H9 (cell line): Measurements from ENCODE around the gene CCBE1. TPM values are rescaled to one million over a fixed set of nuclear protein-coding genes. Genes with fewer than 3 reads are reported as not detected.

Experiments
- DNase-seq: peaks from one replicate; pipeline ENCODE4 v3.0.0-alpha.2; 2017
- H2AFZ ChIP-seq: one replicate; pipeline ENCODE4 v1.6.1; 2013; ENCODE audit warnings: mild to moderate bottlenecking, low read length, control low read depth, moderate library complexity
- H2AK5ac ChIP-seq: 2 replicates; pipeline ENCODE4 v1.6.1; 2013; ENCODE audit warnings: low read length, control low read depth, mixed read lengths; ENCODE audit not compliant: insufficient read length
- H2BK120ac ChIP-seq: one replicate; pipeline ENCODE4 v1.6.1; 2013; ENCODE audit warnings: low read depth, mild to moderate bottlenecking, low read length, control low read depth, inconsistent platforms; ENCODE audit not compliant: poor library complexity, severe bottlenecking
- H2BK12ac ChIP-seq: 2 replicates; pipeline ENCODE4 v1.6.1; 2013; ENCODE audit warnings: low read length, control low read depth, mixed read lengths, low read depth; ENCODE audit not compliant: insufficient read length
- H2BK15ac ChIP-seq: 2 replicates; pipeline ENCODE4 v1.6.1; 2013; ENCODE audit warnings: low read depth, low read length, control low read depth
- H2BK20ac ChIP-seq: one replicate; pipeline ENCODE4 v1.6.1; 2013; ENCODE audit warnings: low read depth, mild to moderate bottlenecking, low read length, control low read depth, inconsistent platforms; ENCODE audit not compliant: poor library complexity, severe bottlenecking
- H2BK5ac ChIP-seq: 2 replicates; pipeline ENCODE4 v1.6.1; 2013; ENCODE audit warnings: low read length, control low read depth, mixed read lengths; ENCODE audit not compliant: insufficient read length
- H3K14ac ChIP-seq: 2 replicates; pipeline ENCODE4 v1.6.1; 2013; ENCODE audit warnings: low read length, control low read depth; ENCODE audit not compliant: insufficient read depth
- H3K18ac ChIP-seq: 2 replicates; pipeline ENCODE4 v1.6.1; 2013; ENCODE audit warnings: low read depth, mild to moderate bottlenecking, mixed read lengths, low read length, control low read depth; ENCODE audit not compliant: insufficient read length
- H3K23ac ChIP-seq: 2 replicates; pipeline ENCODE4 v1.6.1; 2013; ENCODE audit warnings: low read length, control low read depth, mixed read lengths, low read depth; ENCODE audit not compliant: insufficient read length
- H3K23me2 ChIP-seq: 2 replicates; pipeline ENCODE4 v1.6.1; 2013; ENCODE audit warnings: low read depth, mild to moderate bottlenecking, mixed read lengths, low read length, control low read depth; ENCODE audit not compliant: insufficient read length, poor library complexity, severe bottlenecking
- H3K27ac ChIP-seq: 2 replicates; pipeline ENCODE4 v1.5.1; 2013; ENCODE audit warnings: low read length, control low read depth, mixed read lengths, low read depth; ENCODE audit not compliant: insufficient read length
- H3K27me3 ChIP-seq: 2 replicates; pipeline ENCODE4 v1.6.1; 2013; ENCODE audit warnings: low read length, control low read depth, inconsistent platforms; ENCODE audit not compliant: insufficient read depth
- H3K4ac ChIP-seq: 2 replicates; pipeline ENCODE4 v1.6.1; 2013; ENCODE audit warnings: low read depth, mild to moderate bottlenecking, control low read depth, inconsistent platforms, low read length, moderate library complexity
- H3K4me1 ChIP-seq: 2 replicates; pipeline ENCODE4 v1.6.1; 2013; ENCODE audit warnings: low read length, control low read depth, inconsistent platforms; ENCODE audit not compliant: insufficient read depth
- H3K4me2 ChIP-seq: 2 replicates; pipeline ENCODE4 v1.6.1; 2013; ENCODE audit warnings: low read length, control low read depth, mixed read lengths; ENCODE audit not compliant: insufficient read length, insufficient read depth
- H3K56ac ChIP-seq: 2 replicates; pipeline ENCODE4 v1.6.1; 2013; ENCODE audit warnings: low read depth, mild to moderate bottlenecking, mixed read lengths, low read length, control low read depth; ENCODE audit not compliant: insufficient read length
- H3K79me1 ChIP-seq: 2 replicates; pipeline ENCODE4 v1.6.1; 2013; ENCODE audit warnings: low read depth, mild to moderate bottlenecking, moderate library complexity, low read length, control low read depth, inconsistent platforms; ENCODE audit not compliant: insufficient read depth, poor library complexity, severe bottlenecking
- H3K79me2 ChIP-seq: 2 replicates; pipeline ENCODE4 v1.6.1; 2013; ENCODE audit warnings: low read length, control low read depth, inconsistent platforms; ENCODE audit not compliant: insufficient read depth
- H3K9ac ChIP-seq: 2 replicates; pipeline ENCODE4 v1.6.1; 2013; ENCODE audit warnings: low read length, control low read depth, mixed read lengths; ENCODE audit not compliant: insufficient read length; ENCODE audit errors: extremely low read depth
- H3K9me3 ChIP-seq: one replicate; pipeline ENCODE4 v1.6.1; 2013; ENCODE audit warnings: low read depth, low read length, inconsistent platforms; ENCODE audit not compliant: control insufficient read depth
- H3T11ph ChIP-seq: one replicate; pipeline ENCODE4 v1.6.1; 2013; ENCODE audit warnings: mild to moderate bottlenecking, low read length, control low read depth, inconsistent platforms
- H4K20me1 ChIP-seq: one replicate; pipeline ENCODE4 v1.6.1; 2013; ENCODE audit not compliant: control insufficient read depth, insufficient read length, insufficient read depth
- H4K5ac ChIP-seq: 2 replicates; pipeline ENCODE4 v1.6.1; 2013; ENCODE audit warnings: low read depth, mild to moderate bottlenecking, mixed read lengths, low read length, control low read depth; ENCODE audit not compliant: insufficient read length
- H4K8ac ChIP-seq: replicated peaks from 2 replicates; pipeline ENCODE4 v1.6.1; 2013; ENCODE audit warnings: low read length, control low read depth, mixed read lengths, low read depth; ENCODE audit not compliant: insufficient read length
- H4K91ac ChIP-seq: 2 replicates; pipeline ENCODE4 v1.6.1; 2013; ENCODE audit warnings: low read depth, mild to moderate bottlenecking, moderate library complexity, mixed read lengths, low read length, control low read depth; ENCODE audit not compliant: insufficient read length
- H3K27ac Mint-ChIP-seq, 3 experiments: 2 replicates in 2 of 3; 3 replicates in 1 of 3; pipeline ENCODE4 v1.8.0; 2020 to 2021; ENCODE audit warnings: mixed read lengths in 3 of 3, mild to moderate bottlenecking in 1 of 3, moderate library complexity in 1 of 3
- H3K27me3 Mint-ChIP-seq: 2 replicates; pipeline ENCODE4 v1.8.0; 2021; ENCODE audit warnings: low read depth, mild to moderate bottlenecking, moderate library complexity, mixed read lengths
- H3K36me3 Mint-ChIP-seq, 3 experiments: 2 replicates in 2 of 3; 3 replicates in 1 of 3; pipeline ENCODE4 v1.8.0; 2020 to 2021; ENCODE audit warnings: low read depth in 3 of 3, mixed read lengths in 3 of 3; ENCODE audit not compliant: insufficient read depth in 1 of 3
- H3K4me1 Mint-ChIP-seq, 2 experiments: 2 replicates each; pipeline ENCODE4 v1.8.0; 2020; ENCODE audit warnings: mixed read lengths in 2 of 2
- H3K4me3 Mint-ChIP-seq, 2 experiments: 2 replicates in 1 of 2; 3 replicates in 1 of 2; pipeline ENCODE4 v1.8.0; 2020 to 2021; ENCODE audit warnings: mild to moderate bottlenecking in 2 of 2, mixed read lengths in 2 of 2, moderate library complexity in 1 of 2
- H3K9me3 Mint-ChIP-seq, 2 experiments: 2 replicates in 1 of 2; 3 replicates in 1 of 2; pipeline ENCODE4 v1.8.0; 2020; ENCODE audit warnings: mild to moderate bottlenecking in 2 of 2, mixed read lengths in 2 of 2, moderate library complexity in 1 of 2
- WGBS: extraction: QIAGEN DNeasy Blood & Tissue Kit; methylation state at CpG from one replicate; pipeline ENCODE4 v1.1.7; 2013; ENCODE audit warnings: missing lambda C conversion rate, low lambda C conversion rate, mixed read lengths; ENCODE audit not compliant: insufficient read length; ENCODE audit errors: extremely low coverage; 5-methylcytosine and 5-hydroxymethylcytosine counted together
- total RNA-seq: library from RNA; stranded (reverse); gene quantifications from 2 replicates; pipeline ENCODE4 v1.2.1, GENCODE V29; 2021
- TF ChIP-seq, protein P1 (sequence below): fragments of 200-600 bp; sonication (generic); conservative IDR thresholded peaks from 3 replicates; pipeline ENCODE4 v1.8.0; 2021; ENCODE audit warnings: antibody characterized with exemption, mild to moderate bottlenecking

The CCBE1 gene
- total RNA-seq, 1 experiment from 2014 or later = 0.39 TPM

GRCh38 chr18:59610546-59611140 is 86.6 kb downstream of the CCBE1 start:
- Histone ChIP-seq H2AK5ac (no peak overlapping the region), H3K23me2 (no peaks in the 10 kb centered on the region), H3K23ac (no peak overlapping the region), H3K9me3 (no peaks in the 10 kb centered on the region), H3K79me1 (no peaks in the 10 kb centered on the region), H3T11ph (no peak overlapping the region), H3K27me3 (no peaks in the 10 kb centered on the region), H3K18ac (no peak overlapping the region), H3K14ac (no peak overlapping the region), H3K79me2 (no peaks in the 10 kb centered on the region), H2BK5ac (no peak overlapping the region), H2BK120ac (no peak overlapping the region), H4K8ac (no peak overlapping the region), H2AFZ (no peak overlapping the region), H4K20me1 (no peaks in the 10 kb centered on the region), H4K5ac (no peak overlapping the region), H3K9ac (no peak overlapping the region), H3K4me1 (peaks cover 2% of the 10 kb centered on the region; the same call in 1 of the 2 replicates), H2BK20ac (no peak overlapping the region), H3K27ac (no peak overlapping the region), H3K4ac (no peak overlapping the region), H2BK12ac (no peak overlapping the region), H3K56ac (no peak overlapping the region), H2BK15ac (no peak overlapping the region), H4K91ac (no peak overlapping the region), H3K4me2 (no peak overlapping the region)
- Mint-ChIP-seq H3K4me1 (peaks cover 0 to 5% of the 10 kb centered on the region in 2 experiments; a peak in 2 of 4 replicates), H3K9me3 (no peaks in the 10 kb centered on the region), H3K27me3 (peaks cover 3% of the 10 kb centered on the region; the same call in 1 of the 2 replicates), H3K27ac (no peak overlapping the region; a peak in 1 of 7 replicates), H3K36me3 (no peaks in the 10 kb centered on the region), H3K4me3 (no peak overlapping the region)
- no CpG with 5 or more reads among the region's 5 CpGs for WGBS
- TF ChIP-seq, protein P1, sequence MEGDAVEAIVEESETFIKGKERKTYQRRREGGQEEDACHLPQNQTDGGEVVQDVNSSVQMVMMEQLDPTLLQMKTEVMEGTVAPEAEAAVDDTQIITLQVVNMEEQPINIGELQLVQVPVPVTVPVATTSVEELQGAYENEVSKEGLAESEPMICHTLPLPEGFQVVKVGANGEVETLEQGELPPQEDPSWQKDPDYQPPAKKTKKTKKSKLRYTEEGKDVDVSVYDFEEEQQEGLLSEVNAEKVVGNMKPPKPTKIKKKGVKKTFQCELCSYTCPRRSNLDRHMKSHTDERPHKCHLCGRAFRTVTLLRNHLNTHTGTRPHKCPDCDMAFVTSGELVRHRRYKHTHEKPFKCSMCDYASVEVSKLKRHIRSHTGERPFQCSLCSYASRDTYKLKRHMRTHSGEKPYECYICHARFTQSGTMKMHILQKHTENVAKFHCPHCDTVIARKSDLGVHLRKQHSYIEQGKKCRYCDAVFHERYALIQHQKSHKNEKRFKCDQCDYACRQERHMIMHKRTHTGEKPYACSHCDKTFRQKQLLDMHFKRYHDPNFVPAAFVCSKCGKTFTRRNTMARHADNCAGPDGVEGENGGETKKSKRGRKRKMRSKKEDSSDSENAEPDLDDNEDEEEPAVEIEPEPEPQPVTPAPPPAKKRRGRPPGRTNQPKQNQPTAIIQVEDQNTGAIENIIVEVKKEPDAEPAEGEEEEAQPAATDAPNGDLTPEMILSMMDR = no peak
- DNase-seq = no peak
